HUES64 (cell line): ENCODE measurements around the gene KCNT2. TPM values are rescaled to one million over a fixed set of nuclear protein-coding genes. Genes with fewer than 3 reads are reported as not detected.
A peak's percentile ranks its signal among the peaks of the same experiment; 100 is the strongest.
"Not testable (repeated sequence)": the region's sequence is repeated elsewhere in the genome, so short reads cannot be mapped to it uniquely, and the experiment has no call there.

Experiments used
- H3K27ac ChIP-seq: 2 replicates; pipeline ENCODE4 v1.7.0; 2013; ENCODE audit warnings: low read depth, low read length, inconsistent platforms
- H3K27me3 ChIP-seq: 2 replicates; pipeline ENCODE4 v1.6.1; 2013; ENCODE audit warnings: mild to moderate bottlenecking, low read length; ENCODE audit not compliant: insufficient read depth
- H3K36me3 ChIP-seq: 2 replicates; pipeline ENCODE4 v1.6.1; 2013; ENCODE audit warnings: mild to moderate bottlenecking, low read length; ENCODE audit not compliant: insufficient read depth
- H3K4me1 ChIP-seq: 2 replicates; pipeline ENCODE4 v1.6.1; 2013; ENCODE audit warnings: mild to moderate bottlenecking, low read length, moderate library complexity; ENCODE audit not compliant: insufficient read depth
- H3K4me3 ChIP-seq: 2 replicates; pipeline ENCODE4 v1.5.1; 2013; ENCODE audit warnings: mild to moderate bottlenecking, low read length, moderate library complexity
- H3K9ac ChIP-seq: 2 replicates; pipeline ENCODE4 v1.6.1; 2013; ENCODE audit warnings: mild to moderate bottlenecking, low read depth, low read length
- H3K9me3 ChIP-seq: 2 replicates; pipeline ENCODE4 v1.6.1; 2013; ENCODE audit warnings: low read depth, low read length; ENCODE audit not compliant: insufficient read depth
- WGBS: fragments of 150-250, 120-280 bp; methylation state at CpG from one replicate; pipeline ENCODE4 v1.1.7; 2013; ENCODE audit warnings: missing lambda C conversion rate; 5-methylcytosine and 5-hydroxymethylcytosine counted together
- polyA plus RNA-seq, 2 experiments: library from polyadenylated mRNA; stranded (reverse); fragments of 50-300 nt; gene quantifications; one replicate each; pipeline ENCODE4 v1.2.3, GENCODE V29; 2013

The KCNT2 gene
- 3.5 TPM for polyA plus RNA-seq (2013, experiment 1 of 2)
- 4.6 TPM for polyA plus RNA-seq (2013, experiment 2 of 2)

- peak within 1 kb of the TSS; percentile 88 for H3K9ac ChIP-seq
- peak within 1 kb of the TSS; percentile 98 for H3K27ac ChIP-seq
- H3K27me3 ChIP-seq, result no peaks in the 10 kb centered on the region
- peak within 1 kb of the TSS; percentile 88 for H3K4me3 ChIP-seq
- no peaks in the 10 kb centered on the region for H3K36me3 ChIP-seq
- peaks cover 41% of the 10 kb centered on the region for H3K4me1 ChIP-seq
- under 1% methylated on average over 43 of the region's 43 CpGs for WGBS
- no peaks in the 10 kb centered on the region for H3K9me3 ChIP-seq
These were observed at the start of gene KCNT2 for GRCh38 chr1:196608390-196609369. KCNT2 (minus strand) TSS chr1:196608440; CDS start chr1:196608309, 131 bp downstream.

GRCh38 chr1:196655494-196655893, 47.3 kb upstream of the KCNT2 start:
- Histone ChIP-seq H3K9me3 (no peaks in the 10 kb centered on the region), H3K4me3 (no peak overlapping the region), H3K27me3 (no peaks in the 10 kb centered on the region), H3K27ac (no peak overlapping the region), H3K36me3 (no peaks in the 10 kb centered on the region), H3K4me1 (no peaks in the 10 kb centered on the region), H3K9ac (no peak overlapping the region)
- WGBS, result 90% methylated on average over 3 of the region's 3 CpGs

- Histone ChIP-seq H3K27me3 (no peaks in the 10 kb centered on the region), H3K4me1 (no peaks in the 10 kb centered on the region), H3K9me3 (no peaks in the 10 kb centered on the region), H3K36me3 (no peaks in the 10 kb centered on the region), H3K9ac (no peak overlapping the region), H3K4me3 (no peak overlapping the region), H3K27ac (no peak overlapping the region)
- WGBS, result over 99% methylated on average over 3 of the region's 3 CpGs
These were observed 46.8 kb upstream of the KCNT2 start for GRCh38 chr1:196655071-196655470.

DNA sequence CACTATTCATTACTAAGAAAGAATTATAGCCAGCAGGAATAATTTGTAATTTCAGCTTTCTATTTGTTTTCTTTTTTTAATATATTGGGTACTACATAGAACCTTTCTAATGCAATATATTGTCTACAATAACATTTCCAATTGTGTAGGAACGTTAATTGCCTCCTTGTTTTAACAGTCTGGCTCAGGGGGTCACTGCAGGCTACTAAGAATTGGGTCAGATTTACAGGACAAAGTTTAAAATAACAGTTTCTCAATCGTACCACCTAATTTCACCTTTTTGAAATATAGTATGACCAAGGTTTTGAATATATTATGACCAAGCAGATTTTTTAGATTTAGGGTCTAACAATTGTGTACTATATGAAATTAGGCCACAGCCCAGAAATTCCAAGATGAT, 46.0 kb upstream of the KCNT2 start:
- H3K27ac ChIP-seq, result no peak overlapping the region
- no peaks in the 10 kb centered on the region for H3K4me1 ChIP-seq
- 78% methylated on average over 1 of the region's 2 CpGs for WGBS
- H3K4me3 ChIP-seq, result no peak overlapping the region
- H3K27me3 ChIP-seq, result no peaks in the 10 kb centered on the region
- H3K9me3 ChIP-seq, result no peaks in the 10 kb centered on the region
- no peaks in the 10 kb centered on the region for H3K36me3 ChIP-seq
- H3K9ac ChIP-seq, result no peak overlapping the region

DNA sequence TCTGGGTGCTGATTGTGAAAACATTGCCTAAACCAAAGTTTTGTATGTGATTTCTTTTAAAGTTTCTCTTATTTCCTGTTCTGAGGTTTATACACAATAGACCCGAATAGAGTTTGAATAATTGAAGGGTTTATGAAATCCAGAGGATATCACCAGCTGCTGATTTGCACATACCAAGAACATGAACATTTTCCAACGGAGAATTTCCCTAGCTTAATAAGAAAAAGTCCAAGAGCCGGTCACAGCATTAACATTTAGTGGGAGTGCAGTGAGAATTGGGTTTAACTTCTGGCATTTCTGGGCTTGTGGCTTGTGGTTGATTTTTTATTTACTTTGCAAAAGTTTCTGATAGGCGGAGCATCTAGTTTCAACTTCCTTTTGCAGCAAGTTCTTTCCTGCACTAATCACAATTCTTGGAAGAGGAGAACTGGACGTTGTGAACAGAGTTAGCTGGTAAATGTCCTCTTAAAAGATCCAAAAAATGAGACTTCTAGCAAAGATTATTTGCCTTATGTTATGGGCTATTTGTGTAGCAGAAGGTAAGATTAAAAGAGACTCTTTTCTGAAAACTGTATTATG, 43.5 kb upstream of the KCNT2 start, which contains the start of gene CFH:
Gene CFH, plus strand, starts transcription at position 407 of the 579 bp plus-strand sequence. Its CDS starts 75 bp downstream, at position 482.
- Histone ChIP-seq H3K4me3 (no peak within 1 kb of the TSS), H3K9ac (no peak within 1 kb of the TSS), H3K27ac (no peak within 1 kb of the TSS), H3K9me3 (no peaks in the 10 kb centered on the region), H3K4me1 (no peaks in the 10 kb centered on the region), H3K36me3 (no peaks in the 10 kb centered on the region), H3K27me3 (no peaks in the 10 kb centered on the region)
- WGBS, result 94% methylated on average over 4 of the region's 5 CpGs

- Histone ChIP-seq H3K4me1 (no peaks in the 10 kb centered on the region), H3K4me3 (no peak overlapping the region), H3K9ac (no peak overlapping the region), H3K36me3 (no peaks in the 10 kb centered on the region), H3K27ac (no peak overlapping the region), H3K9me3 (no peaks in the 10 kb centered on the region), H3K27me3 (no peaks in the 10 kb centered on the region)
- WGBS, result 91% methylated on average over 3 of the region's 3 CpGs
These were observed 42.8 kb upstream of the KCNT2 start for GRCh38 chr1:196651079-196651478.

DNA sequence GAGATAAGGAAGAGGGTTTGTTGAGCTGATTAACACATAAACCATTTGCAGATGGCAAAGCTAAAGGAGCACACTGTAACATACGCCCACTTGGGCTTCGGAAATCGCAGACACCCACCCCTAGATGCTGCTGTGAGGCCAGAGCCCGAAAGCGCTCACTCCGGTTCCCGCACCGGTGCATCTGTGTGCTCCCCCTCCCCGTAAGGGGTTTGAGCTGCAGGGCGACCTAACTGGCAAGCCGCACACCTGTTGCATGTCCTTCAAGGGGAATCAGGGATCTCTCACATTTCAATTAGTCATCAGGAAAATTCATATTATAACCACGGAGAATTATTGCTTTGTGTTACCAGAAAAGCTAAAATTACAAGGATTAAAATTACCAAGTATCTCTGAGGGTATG, 42.2 kb upstream of the KCNT2 start:
- WGBS, result 87% methylated on average over 12 of the region's 12 CpGs
- H3K4me1 ChIP-seq, result no peaks in the 10 kb centered on the region
- H3K9ac ChIP-seq, result no peak overlapping the region

GRCh38 chr1:196649990-196650389, 41.8 kb upstream of the KCNT2 start:
- 94% methylated on average over 12 of the region's 12 CpGs for WGBS
- Histone ChIP-seq H3K9me3 (no peaks in the 10 kb centered on the region), H3K27ac (no peak overlapping the region), H3K36me3 (no peaks in the 10 kb centered on the region), H3K9ac (no peak overlapping the region), H3K27me3 (no peaks in the 10 kb centered on the region), H3K4me3 (peak overlapping the region; percentile 35), H3K4me1 (no peaks in the 10 kb centered on the region)

More for the DNA sequence above, 42.2 kb upstream of the KCNT2 start:
- H3K27ac ChIP-seq, result no peak overlapping the region
- H3K27me3 ChIP-seq, result no peaks in the 10 kb centered on the region
- H3K4me3 ChIP-seq, result peak overlapping the region; percentile 35
- H3K9me3 ChIP-seq, result no peaks in the 10 kb centered on the region
- no peaks in the 10 kb centered on the region for H3K36me3 ChIP-seq

GRCh38 chr1:196640976-196641375, 32.7 kb upstream of the KCNT2 start:
- Histone ChIP-seq H3K4me3 (no peak overlapping the region), H3K4me1 (no peaks in the 10 kb centered on the region), H3K27me3 (no peaks in the 10 kb centered on the region), H3K9ac (no peak overlapping the region), H3K9me3 (no peaks in the 10 kb centered on the region), H3K27ac (no peak overlapping the region), H3K36me3 (no peaks in the 10 kb centered on the region)
- 95% methylated on average over 1 of the region's 1 CpG for WGBS

DNA sequence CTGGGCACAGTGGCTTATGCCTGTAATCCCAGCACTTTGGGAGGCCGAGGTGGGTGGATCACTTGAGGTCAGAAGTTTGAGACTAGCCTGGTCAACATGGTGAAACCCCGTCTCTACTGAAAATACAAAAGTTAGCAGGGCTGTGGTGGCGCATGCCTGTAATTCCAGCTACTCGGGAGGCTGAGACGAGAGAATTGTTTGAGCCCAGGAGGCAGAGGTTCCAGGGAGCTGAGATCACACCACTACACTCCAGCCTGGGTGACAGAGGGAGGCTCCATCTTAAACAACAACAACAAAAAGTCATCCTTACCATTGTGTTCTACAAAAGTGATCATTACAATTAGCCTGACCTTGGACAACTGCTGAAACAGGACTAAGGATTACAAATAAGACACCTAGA, 31.1 kb upstream of the KCNT2 start:
- not testable (repeated sequence) for H3K36me3 ChIP-seq, H3K27ac ChIP-seq, H3K4me1 ChIP-seq, H3K9me3 ChIP-seq, H3K9ac ChIP-seq, H3K27me3 ChIP-seq, H3K4me3 ChIP-seq
- WGBS, result 95% methylated on average over 5 of the region's 5 CpGs

GRCh38 chr1:196638466-196638865, 30.2 kb upstream of the KCNT2 start:
- no peaks in the 10 kb centered on the region for H3K4me1 ChIP-seq
- 92% methylated on average over 2 of the region's 2 CpGs for WGBS
- H3K4me3 ChIP-seq, result no peak overlapping the region
- H3K27ac ChIP-seq, result no peak overlapping the region
- no peaks in the 10 kb centered on the region for H3K27me3 ChIP-seq
- H3K9me3 ChIP-seq, result no peaks in the 10 kb centered on the region
- no peaks in the 10 kb centered on the region for H3K36me3 ChIP-seq
- no peak overlapping the region for H3K9ac ChIP-seq
